Measurements from ENCODE around the gene ANKS3.

ANKS3 gene

GRCh38 chr16:4733747-4734062, 366 bp downstream of the ANKS3 start:
- peak overlapping the region; percentile 82 for H3K27ac ChIP-seq
- peak; percentile 37 for DNase-seq (ENCODE audit: low spot score)
- ChIA-PET CTCF (interaction anchor here (0.7 kb wide), 1 partner anchor 223 kb away, joined by 3 read pairs; no protein-coding TSS in a partner anchor), POLR2A (ENCODE audit: low non-redundant PET) (interaction anchor here (0.6 to 1.3 kb wide), 3 partner anchors 18 to 1910 kb away, joined by 3 to 8 read pairs (median 6); partner anchors contain the start of gene NUDT16L1)
- no peak for TF ChIP-seq CTCF (conservative IDR thresholded peaks at IDR 0.05; ENCODE audit: low read depth)

GRCh38 chr16:4733211-4733742, 794 bp downstream of the ANKS3 start:
- H3K27ac ChIP-seq, result peak overlapping the region; percentile 82
- DNase-seq (ENCODE audit: low spot score), result no peak
- TF ChIP-seq CTCF (conservative IDR thresholded peaks at IDR 0.05; ENCODE audit: low read depth), result no peak
- ChIA-PET POLR2A (ENCODE audit: low non-redundant PET) (interaction anchor here (1.0 kb wide), 1 partner anchor 18 kb away, joined by 6 read pairs; no protein-coding TSS in a partner anchor), CTCF (interaction anchor here (0.7 kb wide), 1 partner anchor 224 kb away, joined by 3 read pairs; no protein-coding TSS in a partner anchor)

- POLR2A ChIA-PET (ENCODE audit: low non-redundant PET), result no interaction called here
- CTCF ChIA-PET, result no interaction called here
- DNase-seq (ENCODE audit: low spot score), result no peak
- no peak for TF ChIP-seq CTCF (conservative IDR thresholded peaks at IDR 0.05; ENCODE audit: low read depth)
- H3K27ac ChIP-seq, result no peak overlapping the region
Observed at GRCh38 chr16:4729876-4730275, 4.2 kb downstream of the ANKS3 start.

- ChIA-PET POLR2A (ENCODE audit: low non-redundant PET) (no interaction called here), CTCF (no interaction called here)
- no peak for DNase-seq (ENCODE audit: low spot score)
- TF ChIP-seq CTCF (conservative IDR thresholded peaks at IDR 0.05; ENCODE audit: low read depth), result no peak
- H3K27ac ChIP-seq, result no peak overlapping the region
Observed at GRCh38 chr16:4728676-4729075, 5.4 kb downstream of the ANKS3 start.

- ChIA-PET CTCF (interaction anchor here (0.6 kb wide), 1 partner anchor 1744 kb away, joined by 3 read pairs; no protein-coding TSS in a partner anchor), POLR2A (ENCODE audit: low non-redundant PET) (no interaction called here)
- TF ChIP-seq CTCF (conservative IDR thresholded peaks at IDR 0.05; ENCODE audit: low read depth), result no peak
- H3K27ac ChIP-seq, result peak overlapping the region; percentile 2; the same call in 1 of the 2 replicates
- no peak for DNase-seq (ENCODE audit: low spot score)
Observed at GRCh38 chr16:4726616-4727015, 7.5 kb downstream of the ANKS3 start.

GRCh38 chr16:4724661-4725270, 9.3 kb downstream of the ANKS3 start:
- no peak for TF ChIP-seq CTCF (conservative IDR thresholded peaks at IDR 0.05; ENCODE audit: low read depth)
- POLR2A ChIA-PET (ENCODE audit: low non-redundant PET), result interaction anchor here (0.6 kb wide), 1 partner anchor 9 kb away, joined by 3 read pairs; the partner anchor contains the start of genes ANKS3 and DNAAF8
- H3K27ac ChIP-seq, result no peak overlapping the region
- CTCF ChIA-PET, result interaction anchor here (0.6 kb wide), 1 partner anchor 53 kb away, joined by 7 read pairs; no protein-coding TSS in a partner anchor
- DNase-seq (ENCODE audit: low spot score), result no peak
